ENCODE data around the gene NRL.
A peak's percentile ranks its signal among the peaks of the same experiment; 100 is the strongest.

NRL gene

GRCh38 chr14:24064856-24065255 is 49.9 kb downstream of the NRL start:
- DNase-seq, result no peak

- DNase-seq, result no peak
Measured at GRCh38 chr14:24064091-24064795, 50.5 kb downstream of the NRL start.

- DNase-seq, result no peak
Measured at GRCh38 chr14:24063263-24063836, 51.4 kb downstream of the NRL start.

GRCh38 chr14:24062216-24062980 is 52.4 kb downstream of the NRL start:
- no peak for DNase-seq

- no peak for DNase-seq
Measured at GRCh38 chr14:24060984-24061913, 53.5 kb downstream of the NRL start.

- no peak for DNase-seq
Measured at GRCh38 chr14:24060443-24060842, 54.3 kb downstream of the NRL start.

GRCh38 chr14:24059841-24060388 is 54.8 kb downstream of the NRL start:
- no peak for DNase-seq

- DNase-seq, result no peak
Measured at GRCh38 chr14:24058951-24059475, 55.7 kb downstream of the NRL start.

GRCh38 chr14:24058260-24058950 is 56.3 kb downstream of the NRL start:
- peak; percentile 50 for DNase-seq

- no peak for DNase-seq
Measured at GRCh38 chr14:24057867-24058259, 56.9 kb downstream of the NRL start.

GRCh38 chr14:24057271-24057670 is 57.5 kb downstream of the NRL start:
- no peak for DNase-seq

- DNase-seq, result no peak
Measured at GRCh38 chr14:24056800-24057184, 58.0 kb downstream of the NRL start.

- no peak for DNase-seq
Measured at GRCh38 chr14:24055971-24056799, 58.6 kb downstream of the NRL start.

GRCh38 chr14:24054646-24055045 is 60.1 kb downstream of the NRL start:
- no peak for DNase-seq

- DNase-seq, result no peak
Measured at GRCh38 chr14:24054324-24054641, 60.5 kb downstream of the NRL start.

- DNase-seq, result no peak
Measured at GRCh38 chr14:24053548-24054323, 61.0 kb downstream of the NRL start.

- DNase-seq, result no peak
Measured at GRCh38 chr14:24052656-24053547, 61.8 kb downstream of the NRL start.

- DNase-seq, result peak; percentile 78
Measured at GRCh38 chr14:24051789-24052655, 62.7 kb downstream of the NRL start, which contains the start of gene CARMIL3. TSS of gene CARMIL3 (plus strand) at chr14:24052009. CDS start at chr14:24052154, 145 bp downstream.
